Liver (tissue), 3 donors: ENCODE data around the gene IL26.
"Not testable (repeated sequence)": the region's sequence is repeated elsewhere in the genome, so short reads cannot be mapped to it uniquely, and the experiment has no call there.

Experiments used
- CTCF ChIP-seq: fragments of 150-350 bp; IDR thresholded peaks from 2 replicates; pipeline ENCODE4 v1.5.1; 2017; ENCODE audit warnings: improper control_type of control experiment, low read depth, low read length; ENCODE audit not compliant: missing input control
- MAX ChIP-seq: IDR thresholded peaks from 2 replicates; pipeline ENCODE4 v1.6.1; 2016; ENCODE audit warnings: antibody characterized with exemption
- RAD21 ChIP-seq, 2 donors: IDR thresholded peaks; 2 replicates each; pipeline ENCODE4 v1.6.1; 2016; ENCODE audit warnings: antibody characterized with exemption in 2 of 2, mild to moderate bottlenecking in 2 of 2
- TAF1 ChIP-seq: conservative IDR thresholded peaks from 2 replicates; pipeline ENCODE4 v1.6.1; 2016; ENCODE audit warnings: antibody characterized with exemption, mild to moderate bottlenecking
- YY1 ChIP-seq: IDR thresholded peaks from 2 replicates; pipeline ENCODE4 v1.6.1; 2016; ENCODE audit warnings: antibody characterized with exemption, mild to moderate bottlenecking
- ZBTB33 ChIP-seq: IDR thresholded peaks from 2 replicates; pipeline ENCODE4 v1.6.1; 2016; ENCODE audit warnings: antibody characterized with exemption
- TF ChIP-seq, protein P1 (sequence below): IDR thresholded peaks from 2 replicates; pipeline ENCODE4 v1.6.1; 2016; ENCODE audit warnings: antibody characterized with exemption, mild to moderate bottlenecking
- TF ChIP-seq, protein P2 (sequence below): IDR thresholded peaks from 2 replicates; pipeline ENCODE4 v1.6.1; 2016; ENCODE audit warnings: antibody characterized with exemption
- donor health status: healthy.
- donor health status: healthy.

DNA sequence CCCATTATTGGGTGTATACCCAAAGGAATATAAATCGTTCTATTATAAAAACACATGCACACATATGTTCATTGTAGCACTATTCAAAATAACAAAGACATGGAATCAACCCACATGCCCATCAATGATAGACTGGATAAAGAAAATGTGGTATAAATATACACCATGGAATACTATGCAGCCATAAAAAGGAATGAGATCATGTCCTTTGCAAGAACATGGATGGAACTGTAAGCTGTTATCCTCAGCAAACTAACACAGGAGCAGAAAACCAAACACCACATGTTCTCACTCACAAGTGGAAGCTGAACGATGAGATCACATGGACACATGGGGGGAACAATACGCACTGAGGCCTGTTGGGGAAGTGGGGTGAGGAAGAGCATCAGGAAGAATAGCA lies 50.8 kb downstream of the IL26 start:
- TF ChIP-seq TAF1; CTCF; RAD21 (IDR thresholded peaks at IDR 0.05); YY1; MAX; ZBTB33: not testable (repeated sequence)
- TF ChIP-seq, protein P1, sequence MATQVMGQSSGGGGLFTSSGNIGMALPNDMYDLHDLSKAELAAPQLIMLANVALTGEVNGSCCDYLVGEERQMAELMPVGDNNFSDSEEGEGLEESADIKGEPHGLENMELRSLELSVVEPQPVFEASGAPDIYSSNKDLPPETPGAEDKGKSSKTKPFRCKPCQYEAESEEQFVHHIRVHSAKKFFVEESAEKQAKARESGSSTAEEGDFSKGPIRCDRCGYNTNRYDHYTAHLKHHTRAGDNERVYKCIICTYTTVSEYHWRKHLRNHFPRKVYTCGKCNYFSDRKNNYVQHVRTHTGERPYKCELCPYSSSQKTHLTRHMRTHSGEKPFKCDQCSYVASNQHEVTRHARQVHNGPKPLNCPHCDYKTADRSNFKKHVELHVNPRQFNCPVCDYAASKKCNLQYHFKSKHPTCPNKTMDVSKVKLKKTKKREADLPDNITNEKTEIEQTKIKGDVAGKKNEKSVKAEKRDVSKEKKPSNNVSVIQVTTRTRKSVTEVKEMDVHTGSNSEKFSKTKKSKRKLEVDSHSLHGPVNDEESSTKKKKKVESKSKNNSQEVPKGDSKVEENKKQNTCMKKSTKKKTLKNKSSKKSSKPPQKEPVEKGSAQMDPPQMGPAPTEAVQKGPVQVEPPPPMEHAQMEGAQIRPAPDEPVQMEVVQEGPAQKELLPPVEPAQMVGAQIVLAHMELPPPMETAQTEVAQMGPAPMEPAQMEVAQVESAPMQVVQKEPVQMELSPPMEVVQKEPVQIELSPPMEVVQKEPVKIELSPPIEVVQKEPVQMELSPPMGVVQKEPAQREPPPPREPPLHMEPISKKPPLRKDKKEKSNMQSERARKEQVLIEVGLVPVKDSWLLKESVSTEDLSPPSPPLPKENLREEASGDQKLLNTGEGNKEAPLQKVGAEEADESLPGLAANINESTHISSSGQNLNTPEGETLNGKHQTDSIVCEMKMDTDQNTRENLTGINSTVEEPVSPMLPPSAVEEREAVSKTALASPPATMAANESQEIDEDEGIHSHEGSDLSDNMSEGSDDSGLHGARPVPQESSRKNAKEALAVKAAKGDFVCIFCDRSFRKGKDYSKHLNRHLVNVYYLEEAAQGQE: not testable (repeated sequence)
- TF ChIP-seq, protein P2, sequence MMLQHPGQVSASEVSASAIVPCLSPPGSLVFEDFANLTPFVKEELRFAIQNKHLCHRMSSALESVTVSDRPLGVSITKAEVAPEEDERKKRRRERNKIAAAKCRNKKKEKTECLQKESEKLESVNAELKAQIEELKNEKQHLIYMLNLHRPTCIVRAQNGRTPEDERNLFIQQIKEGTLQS: not testable (repeated sequence)
